Measurements from ENCODE around the gene BRIX1.
"Not testable (repeated sequence)": the region's sequence is repeated elsewhere in the genome, so short reads cannot be mapped to it uniquely, and the experiment has no call there.

The BRIX1 gene

DNA sequence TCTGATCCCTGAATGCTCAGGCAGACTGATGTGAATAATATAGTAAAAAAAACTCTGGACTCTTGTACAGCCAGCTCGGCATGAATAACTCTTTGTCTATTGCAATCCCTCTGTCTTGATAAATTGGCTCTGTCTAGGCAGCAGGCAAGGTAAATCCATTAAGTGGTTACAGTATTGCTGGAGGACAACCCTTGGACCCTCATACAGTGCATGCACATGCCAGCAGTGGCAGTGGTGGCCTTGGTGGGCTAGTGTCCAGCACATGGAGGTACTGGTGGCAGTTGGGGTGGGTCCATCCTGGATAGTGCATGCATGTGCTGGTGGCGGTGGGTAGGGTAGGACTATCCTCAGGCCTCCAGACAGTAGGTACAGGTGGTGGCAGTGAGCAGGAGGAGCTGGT is 52.7 kb downstream of the BRIX1 start:
- H3K9ac ChIP-seq (ENCODE audit: low read length) = no peak overlapping the region
- no peak overlapping the region for H3K4me3 ChIP-seq (ENCODE audit: low read depth, low read length)
- no peaks in the 10 kb centered on the region for H3K27me3 ChIP-seq (ENCODE audit: control insufficient read depth, insufficient read depth, low read length)
- no peaks in the 10 kb centered on the region for H3K36me3 ChIP-seq (ENCODE audit: control insufficient read depth, insufficient read depth, low read length)
- H3K4me1 ChIP-seq (ENCODE audit: control insufficient read depth, insufficient read depth, low read length) = no peaks in the 10 kb centered on the region
- H3K9me3 ChIP-seq (ENCODE audit: control insufficient read depth, insufficient read depth, low read depth, low read length) = peaks cover 9% of the 10 kb centered on the region; the same call in 1 of the 2 replicates
- H3K27ac ChIP-seq (ENCODE audit: low read depth, low read length) = no peak overlapping the region

DNA sequence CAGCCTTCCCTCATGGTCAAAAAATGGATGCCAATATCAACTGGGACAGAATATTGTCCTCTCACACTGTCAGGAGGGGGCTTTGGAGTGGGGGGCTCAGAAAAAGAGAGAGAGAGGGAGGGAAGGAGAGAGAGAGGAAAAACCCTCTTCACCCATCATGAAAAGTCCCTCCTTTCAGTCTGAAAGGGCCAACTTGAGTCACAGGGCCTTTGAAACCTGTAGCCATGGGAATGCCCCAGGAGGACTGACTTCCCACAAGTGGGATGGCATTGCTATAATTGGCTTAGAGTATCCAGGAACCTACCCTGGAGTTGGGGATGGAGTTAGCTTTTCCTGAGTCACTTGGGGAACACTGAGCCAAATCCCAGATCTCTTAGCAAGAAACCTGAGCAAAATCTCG is 55.0 kb downstream of the BRIX1 start:
- Histone ChIP-seq H3K27ac (ENCODE audit: low read depth, low read length) (no peak overlapping the region), H3K36me3 (ENCODE audit: control insufficient read depth, insufficient read depth, low read length) (no peaks in the 10 kb centered on the region), H3K9me3 (ENCODE audit: control insufficient read depth, insufficient read depth, low read depth, low read length) (peaks cover 5% of the 10 kb centered on the region; the same call in 1 of the 2 replicates), H3K4me1 (ENCODE audit: control insufficient read depth, insufficient read depth, low read length) (no peaks in the 10 kb centered on the region), H3K27me3 (ENCODE audit: control insufficient read depth, insufficient read depth, low read length) (no peaks in the 10 kb centered on the region), H3K9ac (ENCODE audit: low read length) (no peak overlapping the region), H3K4me3 (ENCODE audit: low read depth, low read length) (no peak overlapping the region)

DNA sequence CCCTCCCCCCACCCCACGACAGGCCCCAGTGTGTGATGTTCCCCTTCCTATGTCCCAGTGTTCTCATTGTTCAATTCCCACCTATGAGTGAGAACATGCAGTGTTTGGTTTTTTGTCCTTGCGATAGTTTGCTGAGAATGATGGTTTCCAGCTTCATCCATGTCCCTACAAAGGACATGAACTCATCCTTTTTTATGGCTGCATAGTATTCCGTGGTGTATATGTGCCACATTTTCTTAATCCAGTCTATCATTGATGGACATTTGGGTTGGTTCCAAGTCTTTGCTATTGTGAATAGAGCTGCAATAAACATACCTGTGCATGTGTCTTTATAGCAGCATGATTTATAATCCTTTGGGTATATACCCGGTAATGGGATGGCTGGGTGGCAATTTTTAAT is 56.1 kb downstream of the BRIX1 start:
- not testable (repeated sequence) for H3K27me3 ChIP-seq (ENCODE audit: control insufficient read depth, insufficient read depth, low read length); H3K4me1 ChIP-seq (ENCODE audit: control insufficient read depth, insufficient read depth, low read length); H3K9me3 ChIP-seq (ENCODE audit: control insufficient read depth, insufficient read depth, low read depth, low read length); H3K36me3 ChIP-seq (ENCODE audit: control insufficient read depth, insufficient read depth, low read length); H3K4me3 ChIP-seq (ENCODE audit: low read depth, low read length); H3K27ac ChIP-seq (ENCODE audit: low read depth, low read length); H3K9ac ChIP-seq (ENCODE audit: low read length)
